GM12878 (cell line): Measurements from ENCODE around the gene PTCH2. TPM values are rescaled to one million over a fixed set of nuclear protein-coding genes. Genes with fewer than 3 reads are reported as not detected.

Experiments
- ATAC-seq: fragments of 200-7000 bp; cut with Tn5 transposase; 3 replicates; pipeline ENCODE4 v1.9.1; 2020; ENCODE audit warnings: mild to moderate bottlenecking, moderate library complexity
- BruUV-seq: library from RNA; stranded (reverse); fragments of 400-500 nt; replicated peaks from 2 replicates; lab custom pipeline; 2021; lab: Mats Ljungman, UMichigan
- CTCF ChIA-PET: fragments of 300-600 bp; sonication (Branson Sonifier 250); formaldehyde crosslinking; extraction: SDS; loops from one replicate; lab custom pipeline; 2021; ENCODE audit warnings: inconsistent platforms; lab: Yijun Ruan, JAX
- POLR2A ChIA-PET: fragments of 350-600 bp; formaldehyde crosslinking; extraction: SDS; loops from one replicate; lab custom pipeline; 2021; ENCODE audit warnings: inconsistent platforms; lab: Charles Lee
- RAD21 ChIA-PET: fragments of 300-600 bp; sonication (Branson Sonifier 250); formaldehyde crosslinking; loops from one replicate; lab custom pipeline; 2023; ENCODE audit warnings: antibody characterized with exemption; ENCODE audit not compliant: unreplicated experiment; lab: Charles Lee
- SMC1A ChIA-PET: fragments of 300-600 bp; sonication (Branson Sonifier 250); formaldehyde crosslinking; loops from one replicate; lab custom pipeline; 2023; ENCODE audit not compliant: unreplicated experiment, uncharacterized antibody; lab: Charles Lee
- DNase-seq: peaks from one replicate; pipeline ENCODE4 v3.0.0-alpha.2; 2011; ENCODE audit warnings: low read depth, low spot score
- FAIRE-seq: peaks from 3 replicates; lab custom pipeline; 2011; peaks lifted over from hg19 to GRCh38; lab: Jason Lieb, UNC
- H2AFZ ChIP-seq: 2 replicates; pipeline ENCODE4 v1.6.0; 2011; ENCODE audit warnings: low read depth, low read length, control low read depth; ENCODE audit not compliant: control insufficient read depth
- H3K27ac ChIP-seq: 2 replicates; pipeline ENCODE4 v1.5.1; 2011; ENCODE audit warnings: control low read depth; ENCODE audit not compliant: control insufficient read depth, insufficient read depth
- H3K27me3 ChIP-seq, 2 experiments: replicated peaks in 1 of 2; 2 replicates each; pipeline versions ENCODE4 v1.6.0 to v1.6.1; 2011; ENCODE audit warnings: low read length in 1 of 2; ENCODE audit not compliant: control insufficient read depth in 2 of 2, insufficient read depth in 2 of 2
- H3K36me3 ChIP-seq, 2 experiments: 2 replicates each; pipeline ENCODE4 v1.5.1; 2011; ENCODE audit warnings: low read length in 1 of 2; ENCODE audit not compliant: control insufficient read depth in 2 of 2, insufficient read depth in 2 of 2
- H3K4me1 ChIP-seq: 2 replicates; pipeline ENCODE4 v1.6.1; 2011; ENCODE audit warnings: mild to moderate bottlenecking, low read length, moderate library complexity, mixed read lengths; ENCODE audit not compliant: control insufficient read depth, insufficient read depth
- H3K4me2 ChIP-seq: 2 replicates; pipeline ENCODE4 v1.6.0; 2011; ENCODE audit warnings: control low read depth; ENCODE audit not compliant: control insufficient read depth, insufficient read depth
- H3K4me3 ChIP-seq: fragments of 200-600 bp; sonication (generic); 2 replicates; pipeline ENCODE4 v1.5.1; 2016
- H3K79me2 ChIP-seq: 2 replicates; pipeline ENCODE4 v1.6.0; 2011; ENCODE audit warnings: low read length; ENCODE audit not compliant: control insufficient read depth, insufficient read depth
- H3K9ac ChIP-seq: 2 replicates; pipeline ENCODE4 v1.8.0; 2011; ENCODE audit warnings: low read length, control low read depth, mixed read lengths; ENCODE audit not compliant: control insufficient read depth, insufficient read depth
- H3K9me3 ChIP-seq: replicated peaks from 3 replicates; pipeline ENCODE4 v1.5.1; 2011; ENCODE audit warnings: mild to moderate bottlenecking, low read length; ENCODE audit not compliant: control insufficient read depth, insufficient read depth
- H4K20me1 ChIP-seq: 2 replicates; pipeline ENCODE4 v1.6.0; 2011; ENCODE audit not compliant: control insufficient read depth, insufficient read depth
- BCL11A ChIP-seq: IDR thresholded peaks from 2 replicates; pipeline ENCODE4 v1.6.1; 2011; ENCODE audit warnings: low read depth, low read length
- BCLAF1 ChIP-seq: fragments of 450-650 bp; IDR thresholded peaks from 2 replicates; pipeline ENCODE4 v1.6.1; 2017; ENCODE audit warnings: antibody characterized with exemption, mild to moderate bottlenecking, moderate library complexity
- CHD4 ChIP-seq: fragments of 200-600 bp; sonication (generic); IDR thresholded peaks from 2 replicates; pipeline ENCODE4 v1.6.1; 2016; ENCODE audit warnings: mild to moderate bottlenecking
- GATAD2B ChIP-seq: fragments of 450-650 bp; conservative IDR thresholded peaks from 2 replicates; pipeline ENCODE4 v1.6.1; 2017; ENCODE audit warnings: low read depth, mild to moderate bottlenecking, moderate library complexity
- HSF1 ChIP-seq: fragments of 150-350 bp; IDR thresholded peaks from 2 replicates; pipeline ENCODE4 v1.6.1; 2014; ENCODE audit warnings: mild to moderate bottlenecking, low read depth, low read length
- KAT2A ChIP-seq: conservative IDR thresholded peaks from 2 replicates; pipeline ENCODE4 v1.6.1; 2011; ENCODE audit warnings: low read depth, low read length; ENCODE audit not compliant: control insufficient read depth
- PAX5 ChIP-seq: IDR thresholded peaks from 2 replicates; pipeline ENCODE4 v1.6.1; 2011; ENCODE audit warnings: low read depth, low read length, borderline replicate concordance
- RAD21 ChIP-seq: IDR thresholded peaks from 2 replicates; pipeline ENCODE4 v1.6.1; 2011; ENCODE audit warnings: mild to moderate bottlenecking, low read depth, low read length, moderate library complexity; ENCODE audit not compliant: insufficient read depth
- RCOR1 ChIP-seq: conservative IDR thresholded peaks from 2 replicates; pipeline ENCODE4 v1.6.1; 2012; ENCODE audit warnings: low read depth, low read length, improper control_type of control experiment
- REST ChIP-seq: IDR thresholded peaks from 2 replicates; pipeline ENCODE4 v1.6.1; 2012; ENCODE audit warnings: mild to moderate bottlenecking, low read depth, low read length
- SIN3A ChIP-seq: IDR thresholded peaks from 2 replicates; pipeline ENCODE4 v1.6.1; 2012; ENCODE audit warnings: low read depth, low read length, improper control_type of control experiment
- SP1 ChIP-seq: IDR thresholded peaks from one replicate; pipeline ENCODE4 v1.6.1; 2011; ENCODE audit warnings: low read depth, low read length
- SPI1 ChIP-seq: IDR thresholded peaks from 2 replicates; pipeline ENCODE4 v1.6.1; 2011; ENCODE audit warnings: low read depth, mild to moderate bottlenecking, low read length, moderate library complexity, borderline replicate concordance; ENCODE audit not compliant: insufficient read depth
- ZBED1 ChIP-seq: IDR thresholded peaks from 2 replicates; pipeline ENCODE4 v1.6.1; 2016; ENCODE audit warnings: borderline replicate concordance
- ZNF274 ChIP-seq: IDR thresholded peaks from one replicate; pipeline ENCODE4 v1.8.0; 2011; ENCODE audit not compliant: insufficient read length, insufficient read depth
- WGBS: methylation state at CpG from one replicate; pipeline ENCODE4 v1.1.6; 2016; ENCODE audit warnings: low lambda C conversion rate; ENCODE audit not compliant: insufficient replicate concordance, insufficient coverage; ENCODE audit errors: missing lambda C conversion rate; 5-methylcytosine and 5-hydroxymethylcytosine counted together
- in situ Hi-C: fragments of 300-500 bp; cut with MboI; formaldehyde crosslinking; loops from 9 replicates; pipeline ENCODE4 v1.14.3; 2018; ENCODE audit warnings: mixed read lengths
- intact Hi-C: fragments of 100-400 bp; cut with micrococcal nuclease; formaldehyde crosslinking; loops from one replicate; pipeline ENCODE4 v1.14.2; 2022; ENCODE audit not compliant: unreplicated experiment
- polyA plus RNA-seq, 11 experiments: library from polyadenylated mRNA; depleted of rRNA in 4 of 11; unstranded in 6 of 11; stranded (reverse) in 5 of 11; fragments of >200 nt; fragmentation: Nextera tagmentation in 4 of 11; fragmentation: Illumina TruSeq in 1 of 11; extraction: Ambion mirVana in 4 of 11; extraction: Trizol in 1 of 11; gene quantifications; 1 replicate in 1 of 11; 2 replicates in 10 of 11; pipeline versions ENCODE4 v1.2.1 to v1.2.3, GENCODE V29; 2011 to 2016; ENCODE audit warnings: inconsistent platforms in 2 of 11, missing spikeins in 2 of 11, low read depth in 1 of 11
- total RNA-seq, 4 experiments: library from RNA; depleted of rRNA in 3 of 4; stranded (reverse); fragments of >200 nt in 3 of 4; fragmentation: Illumina TruSeq in 1 of 4; extraction: Trizol in 1 of 4; gene quantifications; 2 replicates each; pipeline versions ENCODE4 v1.2.1 to v1.2.3, GENCODE V29; 2013 to 2021
- TF ChIP-seq, protein P1 (sequence below): IDR thresholded peaks from 2 replicates; pipeline ENCODE4 v1.6.1; 2012; ENCODE audit warnings: low read length, inconsistent platforms

PTCH2 gene
- total and polyA plus RNA-seq, 10 of the 15 experiments (the other 5 are each of a cell fraction or from before 2014, with no cell fraction given) = 0.03 to 8.4 (median 0.10) TPM

DNA sequence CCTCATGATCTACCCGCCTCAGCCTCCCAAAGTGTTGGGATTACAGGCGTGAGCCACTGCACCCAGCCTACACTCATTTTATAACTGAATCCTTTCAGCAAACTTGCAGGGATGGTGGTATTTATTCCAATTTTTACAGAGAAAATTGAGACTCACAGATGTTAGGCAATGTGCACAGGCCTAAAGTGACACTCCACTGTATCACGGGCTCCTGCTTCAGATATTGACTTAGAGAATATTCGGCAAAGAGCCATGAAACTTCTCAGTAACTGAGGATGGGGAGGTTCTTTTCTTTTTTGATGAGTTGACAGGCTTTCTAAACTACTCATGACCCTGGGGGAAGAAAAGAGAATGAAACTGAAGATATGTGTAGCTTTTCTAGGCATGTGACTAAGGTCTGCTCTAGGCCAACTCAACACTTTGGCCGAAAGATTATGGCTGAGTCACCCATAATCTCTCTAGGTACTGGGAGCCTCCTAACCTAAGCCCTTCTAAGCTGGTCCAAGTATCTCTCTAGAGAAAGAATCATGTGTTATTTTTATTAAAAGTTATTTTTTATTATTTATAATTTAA, 19.9 kb upstream of the PTCH2 start:
- Histone ChIP-seq H3K27ac (no peak overlapping the region), H3K4me2 (no peak overlapping the region), H3K79me2 (no peaks in the 10 kb centered on the region), H3K36me3 (no peaks in the 10 kb centered on the region; a peak in 1 of 4 replicates), H2AFZ (no peak overlapping the region), H4K20me1 (no peaks in the 10 kb centered on the region), H3K4me3 (no peak overlapping the region), H3K4me1 (peaks cover 8% of the 10 kb centered on the region), H3K27me3 (no peaks in the 10 kb centered on the region), H3K9ac (no peak overlapping the region), H3K9me3 (no peaks in the 10 kb centered on the region)
- ChIA-PET CTCF (no interaction called here), SMC1A (no interaction called here), POLR2A (no interaction called here), RAD21 (no interaction called here)
- ATAC-seq = no peak
- intact Hi-C loops = no loop called here
- in situ Hi-C loops = no loop called here
- DNase-seq = no peak
- FAIRE-seq = no peak
- BruUV-seq = no TSS peak
- 92% methylated on average over 5 of the region's 5 CpGs for WGBS
- no peak for TF ChIP-seq KAT2A
- TF ChIP-seq GATAD2B = no peak
- no peak for TF ChIP-seq BCLAF1
- no peak for TF ChIP-seq ZNF274
- TF ChIP-seq, protein P1, sequence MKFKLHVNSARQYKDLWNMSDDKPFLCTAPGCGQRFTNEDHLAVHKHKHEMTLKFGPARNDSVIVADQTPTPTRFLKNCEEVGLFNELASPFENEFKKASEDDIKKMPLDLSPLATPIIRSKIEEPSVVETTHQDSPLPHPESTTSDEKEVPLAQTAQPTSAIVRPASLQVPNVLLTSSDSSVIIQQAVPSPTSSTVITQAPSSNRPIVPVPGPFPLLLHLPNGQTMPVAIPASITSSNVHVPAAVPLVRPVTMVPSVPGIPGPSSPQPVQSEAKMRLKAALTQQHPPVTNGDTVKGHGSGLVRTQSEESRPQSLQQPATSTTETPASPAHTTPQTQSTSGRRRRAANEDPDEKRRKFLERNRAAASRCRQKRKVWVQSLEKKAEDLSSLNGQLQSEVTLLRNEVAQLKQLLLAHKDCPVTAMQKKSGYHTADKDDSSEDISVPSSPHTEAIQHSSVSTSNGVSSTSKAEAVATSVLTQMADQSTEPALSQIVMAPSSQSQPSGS = no peak
- no peak for TF ChIP-seq BCL11A
- TF ChIP-seq SIN3A = no peak
- TF ChIP-seq SPI1 = no peak
- TF ChIP-seq RCOR1 = no peak
- TF ChIP-seq ZBED1 = no peak
- no peak for TF ChIP-seq RAD21
- no peak for TF ChIP-seq CHD4
- TF ChIP-seq REST = no peak
- TF ChIP-seq PAX5 = no peak
- no peak for TF ChIP-seq HSF1
- TF ChIP-seq SP1 = no peak
